ENCODE data around the gene RNF213.

Gene RNF213

GRCh38 chr17:80227666-80228065, 33.0 kb upstream of the RNF213 start:
- no peak overlapping the region for H3K4me3 ChIP-seq (ENCODE audit: low read depth, low read length)
- no peak for TF ChIP-seq POLR2A (IDR thresholded peaks at IDR 0.05; ENCODE audit: extremely low read depth, insufficient read length)
- TF ChIP-seq, protein P1, sequence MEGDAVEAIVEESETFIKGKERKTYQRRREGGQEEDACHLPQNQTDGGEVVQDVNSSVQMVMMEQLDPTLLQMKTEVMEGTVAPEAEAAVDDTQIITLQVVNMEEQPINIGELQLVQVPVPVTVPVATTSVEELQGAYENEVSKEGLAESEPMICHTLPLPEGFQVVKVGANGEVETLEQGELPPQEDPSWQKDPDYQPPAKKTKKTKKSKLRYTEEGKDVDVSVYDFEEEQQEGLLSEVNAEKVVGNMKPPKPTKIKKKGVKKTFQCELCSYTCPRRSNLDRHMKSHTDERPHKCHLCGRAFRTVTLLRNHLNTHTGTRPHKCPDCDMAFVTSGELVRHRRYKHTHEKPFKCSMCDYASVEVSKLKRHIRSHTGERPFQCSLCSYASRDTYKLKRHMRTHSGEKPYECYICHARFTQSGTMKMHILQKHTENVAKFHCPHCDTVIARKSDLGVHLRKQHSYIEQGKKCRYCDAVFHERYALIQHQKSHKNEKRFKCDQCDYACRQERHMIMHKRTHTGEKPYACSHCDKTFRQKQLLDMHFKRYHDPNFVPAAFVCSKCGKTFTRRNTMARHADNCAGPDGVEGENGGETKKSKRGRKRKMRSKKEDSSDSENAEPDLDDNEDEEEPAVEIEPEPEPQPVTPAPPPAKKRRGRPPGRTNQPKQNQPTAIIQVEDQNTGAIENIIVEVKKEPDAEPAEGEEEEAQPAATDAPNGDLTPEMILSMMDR (IDR thresholded peaks at IDR 0.05; ENCODE audit: low read depth, low read length): no peak
- no peak for TF ChIP-seq MYC (IDR thresholded peaks at IDR 0.05; ENCODE audit: low read depth, low read length)
- no peak for TF ChIP-seq MAX (IDR thresholded peaks at IDR 0.05; ENCODE audit: low read depth, low read length)

DNA sequence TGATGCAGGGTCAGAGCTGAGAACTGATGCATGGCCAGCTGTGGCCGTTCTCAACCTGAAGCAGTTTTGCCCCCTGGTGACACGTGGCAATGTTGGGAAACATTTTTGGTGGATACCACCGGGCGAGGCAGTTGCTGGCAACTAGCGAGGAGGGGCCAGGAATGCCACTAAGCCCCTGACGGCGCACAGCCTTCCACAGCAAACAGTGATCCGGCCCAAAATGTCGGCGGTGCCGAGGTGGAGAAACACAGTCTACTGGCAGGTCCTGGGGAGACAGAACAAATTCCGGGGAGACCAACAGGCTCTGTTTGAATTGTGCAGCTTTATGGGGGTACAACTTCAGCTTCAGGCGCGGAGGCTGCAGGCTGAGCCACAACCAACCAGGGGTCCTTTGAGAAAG, 32.2 kb upstream of the RNF213 start:
- no peak for TF ChIP-seq POLR2A (IDR thresholded peaks at IDR 0.05; ENCODE audit: extremely low read depth, insufficient read length)
- TF ChIP-seq MAX (IDR thresholded peaks at IDR 0.05; ENCODE audit: low read depth, low read length): no peak
- TF ChIP-seq, protein P1 (IDR thresholded peaks at IDR 0.05; ENCODE audit: low read depth, low read length): no peak
- TF ChIP-seq MYC (IDR thresholded peaks at IDR 0.05; ENCODE audit: low read depth, low read length): no peak
- no peak for DNase-seq (ENCODE audit: low read depth)
- H3K4me3 ChIP-seq (ENCODE audit: low read depth, low read length): no peak overlapping the region

More at GRCh38 chr17:80227666-80228065, 33.0 kb upstream of the RNF213 start:
- DNase-seq (ENCODE audit: low read depth): no peak

GRCh38 chr17:80229011-80229410, 31.6 kb upstream of the RNF213 start:
- no peak overlapping the region for H3K4me3 ChIP-seq (ENCODE audit: low read depth, low read length)
- DNase-seq (ENCODE audit: low read depth): no peak
- TF ChIP-seq MYC (IDR thresholded peaks at IDR 0.05; ENCODE audit: low read depth, low read length) (no peak), MAX (IDR thresholded peaks at IDR 0.05; ENCODE audit: low read depth, low read length) (no peak), POLR2A (IDR thresholded peaks at IDR 0.05; ENCODE audit: extremely low read depth, insufficient read length) (no peak)
- TF ChIP-seq, protein P1 (IDR thresholded peaks at IDR 0.05; ENCODE audit: low read depth, low read length): no peak

DNA sequence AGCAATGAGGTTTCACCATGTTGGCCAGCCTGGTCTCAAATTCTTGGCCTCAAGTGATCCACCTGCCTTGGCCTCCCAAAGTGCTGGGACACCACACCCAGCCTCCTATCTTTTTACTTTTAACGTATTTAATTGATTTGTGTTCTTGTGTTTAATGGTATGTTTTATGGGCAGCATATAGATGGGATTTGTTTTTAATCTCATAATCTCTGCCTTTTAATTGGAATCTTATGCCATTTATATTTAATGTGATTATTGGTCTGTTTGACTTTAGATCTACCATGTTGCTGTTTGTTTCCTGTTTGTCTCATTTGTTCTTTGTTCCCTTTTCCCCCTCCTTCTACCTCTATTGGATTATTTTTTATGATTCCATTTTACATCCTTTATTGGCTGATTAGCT, 28.2 kb upstream of the RNF213 start:
- no peak for DNase-seq (ENCODE audit: low read depth)
- no peak for TF ChIP-seq MYC (IDR thresholded peaks at IDR 0.05; ENCODE audit: low read depth, low read length)
- no peak for TF ChIP-seq MAX (IDR thresholded peaks at IDR 0.05; ENCODE audit: low read depth, low read length)
- no peak for TF ChIP-seq POLR2A (IDR thresholded peaks at IDR 0.05; ENCODE audit: extremely low read depth, insufficient read length)
- TF ChIP-seq, protein P1 (IDR thresholded peaks at IDR 0.05; ENCODE audit: low read depth, low read length): no peak
- H3K4me3 ChIP-seq (ENCODE audit: low read depth, low read length): no peak overlapping the region

GRCh38 chr17:80233202-80233601, 27.4 kb upstream of the RNF213 start:
- H3K4me3 ChIP-seq (ENCODE audit: low read depth, low read length): no peak overlapping the region
- no peak for DNase-seq (ENCODE audit: low read depth)
- TF ChIP-seq, protein P1 (IDR thresholded peaks at IDR 0.05; ENCODE audit: low read depth, low read length): no peak
- TF ChIP-seq POLR2A (IDR thresholded peaks at IDR 0.05; ENCODE audit: extremely low read depth, insufficient read length): no peak
- no peak for TF ChIP-seq MYC (IDR thresholded peaks at IDR 0.05; ENCODE audit: low read depth, low read length)
- no peak for TF ChIP-seq MAX (IDR thresholded peaks at IDR 0.05; ENCODE audit: low read depth, low read length)

GRCh38 chr17:80236911-80237310, 23.7 kb upstream of the RNF213 start:
- no peak for TF ChIP-seq MAX (IDR thresholded peaks at IDR 0.05; ENCODE audit: low read depth, low read length)
- no peak for DNase-seq (ENCODE audit: low read depth)
- H3K4me3 ChIP-seq (ENCODE audit: low read depth, low read length): no peak overlapping the region

Data from NB4 (cell line).